Ishikawa (cell line): ENCODE data around the gene MRPL18.

Experiments
- CEBPB ChIP-seq: IDR thresholded peaks from 2 replicates; pipeline ENCODE4 v1.6.1; 2012
- CREB1 ChIP-seq: IDR thresholded peaks from 2 replicates; pipeline ENCODE4 v1.6.1; 2012; ENCODE audit warnings: low read depth
- EGR1 ChIP-seq: IDR thresholded peaks from 2 replicates; pipeline ENCODE4 v1.6.1; 2012
- EP300 ChIP-seq: IDR thresholded peaks from 2 replicates; pipeline ENCODE4 v1.6.1; 2012; ENCODE audit warnings: borderline replicate concordance
- FOXM1 ChIP-seq: IDR thresholded peaks from 2 replicates; pipeline ENCODE4 v1.6.1; 2012; ENCODE audit warnings: low read depth, borderline replicate concordance
- NFIC ChIP-seq: IDR thresholded peaks from 2 replicates; pipeline ENCODE4 v1.6.1; 2012
- RAD21 ChIP-seq: IDR thresholded peaks from 2 replicates; pipeline ENCODE4 v1.6.1; 2012; ENCODE audit warnings: low read depth
- TAF1 ChIP-seq: IDR thresholded peaks from 2 replicates; pipeline ENCODE4 v1.6.1; 2012; ENCODE audit warnings: low read depth, mild to moderate bottlenecking
- TCF12 ChIP-seq: IDR thresholded peaks from 2 replicates; pipeline ENCODE4 v1.6.1; 2012; ENCODE audit warnings: low read depth
- TEAD4 ChIP-seq: IDR thresholded peaks from 2 replicates; pipeline ENCODE4 v1.6.1; 2012
- USF1 ChIP-seq: IDR thresholded peaks from 2 replicates; pipeline ENCODE4 v1.6.1; 2012
- YY1 ChIP-seq: IDR thresholded peaks from 2 replicates; pipeline ENCODE4 v1.6.1; 2012; ENCODE audit warnings: low read depth
- ZBTB7A ChIP-seq: IDR thresholded peaks from 2 replicates; pipeline ENCODE4 v1.6.1; 2012; ENCODE audit warnings: low read depth
- TF ChIP-seq, protein P1 (sequence below): IDR thresholded peaks from 2 replicates; pipeline ENCODE4 v1.6.1; 2012
- TF ChIP-seq, protein P2 (sequence below): IDR thresholded peaks from 2 replicates; pipeline ENCODE4 v1.6.1; 2012; ENCODE audit warnings: low read depth, mild to moderate bottlenecking

Gene MRPL18

DNA sequence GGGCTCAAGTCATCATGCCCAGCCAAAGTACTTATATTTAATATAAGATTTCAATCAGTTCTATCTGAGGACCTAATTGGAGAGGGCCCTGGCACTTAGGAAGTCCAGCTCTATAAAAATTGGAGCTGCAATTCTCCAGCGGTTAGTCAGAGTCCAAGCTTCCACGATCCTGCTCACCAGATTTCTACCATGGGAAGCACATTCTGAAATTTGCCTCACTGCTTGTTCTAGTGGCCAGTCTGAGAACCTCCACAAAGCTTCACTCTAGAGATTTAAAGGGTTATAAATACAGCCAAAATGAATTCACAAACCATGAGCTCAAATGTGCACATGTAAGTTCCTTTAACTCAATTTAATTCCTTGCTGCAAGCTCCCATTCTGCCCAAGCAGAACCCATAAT lies 43.3 kb downstream of the MRPL18 start:
- TF ChIP-seq RAD21 (no peak), TEAD4 (no peak), EGR1 (no peak), ZBTB7A (no peak), CREB1 (no peak), TAF1 (no peak), FOXM1 (no peak), CEBPB (no peak), YY1 (no peak), NFIC (no peak), TCF12 (no peak), EP300 (no peak), USF1 (no peak)
- TF ChIP-seq, protein P1, sequence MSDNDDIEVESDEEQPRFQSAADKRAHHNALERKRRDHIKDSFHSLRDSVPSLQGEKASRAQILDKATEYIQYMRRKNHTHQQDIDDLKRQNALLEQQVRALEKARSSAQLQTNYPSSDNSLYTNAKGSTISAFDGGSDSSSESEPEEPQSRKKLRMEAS: no peak
- TF ChIP-seq, protein P2, sequence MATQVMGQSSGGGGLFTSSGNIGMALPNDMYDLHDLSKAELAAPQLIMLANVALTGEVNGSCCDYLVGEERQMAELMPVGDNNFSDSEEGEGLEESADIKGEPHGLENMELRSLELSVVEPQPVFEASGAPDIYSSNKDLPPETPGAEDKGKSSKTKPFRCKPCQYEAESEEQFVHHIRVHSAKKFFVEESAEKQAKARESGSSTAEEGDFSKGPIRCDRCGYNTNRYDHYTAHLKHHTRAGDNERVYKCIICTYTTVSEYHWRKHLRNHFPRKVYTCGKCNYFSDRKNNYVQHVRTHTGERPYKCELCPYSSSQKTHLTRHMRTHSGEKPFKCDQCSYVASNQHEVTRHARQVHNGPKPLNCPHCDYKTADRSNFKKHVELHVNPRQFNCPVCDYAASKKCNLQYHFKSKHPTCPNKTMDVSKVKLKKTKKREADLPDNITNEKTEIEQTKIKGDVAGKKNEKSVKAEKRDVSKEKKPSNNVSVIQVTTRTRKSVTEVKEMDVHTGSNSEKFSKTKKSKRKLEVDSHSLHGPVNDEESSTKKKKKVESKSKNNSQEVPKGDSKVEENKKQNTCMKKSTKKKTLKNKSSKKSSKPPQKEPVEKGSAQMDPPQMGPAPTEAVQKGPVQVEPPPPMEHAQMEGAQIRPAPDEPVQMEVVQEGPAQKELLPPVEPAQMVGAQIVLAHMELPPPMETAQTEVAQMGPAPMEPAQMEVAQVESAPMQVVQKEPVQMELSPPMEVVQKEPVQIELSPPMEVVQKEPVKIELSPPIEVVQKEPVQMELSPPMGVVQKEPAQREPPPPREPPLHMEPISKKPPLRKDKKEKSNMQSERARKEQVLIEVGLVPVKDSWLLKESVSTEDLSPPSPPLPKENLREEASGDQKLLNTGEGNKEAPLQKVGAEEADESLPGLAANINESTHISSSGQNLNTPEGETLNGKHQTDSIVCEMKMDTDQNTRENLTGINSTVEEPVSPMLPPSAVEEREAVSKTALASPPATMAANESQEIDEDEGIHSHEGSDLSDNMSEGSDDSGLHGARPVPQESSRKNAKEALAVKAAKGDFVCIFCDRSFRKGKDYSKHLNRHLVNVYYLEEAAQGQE: no peak

DNA sequence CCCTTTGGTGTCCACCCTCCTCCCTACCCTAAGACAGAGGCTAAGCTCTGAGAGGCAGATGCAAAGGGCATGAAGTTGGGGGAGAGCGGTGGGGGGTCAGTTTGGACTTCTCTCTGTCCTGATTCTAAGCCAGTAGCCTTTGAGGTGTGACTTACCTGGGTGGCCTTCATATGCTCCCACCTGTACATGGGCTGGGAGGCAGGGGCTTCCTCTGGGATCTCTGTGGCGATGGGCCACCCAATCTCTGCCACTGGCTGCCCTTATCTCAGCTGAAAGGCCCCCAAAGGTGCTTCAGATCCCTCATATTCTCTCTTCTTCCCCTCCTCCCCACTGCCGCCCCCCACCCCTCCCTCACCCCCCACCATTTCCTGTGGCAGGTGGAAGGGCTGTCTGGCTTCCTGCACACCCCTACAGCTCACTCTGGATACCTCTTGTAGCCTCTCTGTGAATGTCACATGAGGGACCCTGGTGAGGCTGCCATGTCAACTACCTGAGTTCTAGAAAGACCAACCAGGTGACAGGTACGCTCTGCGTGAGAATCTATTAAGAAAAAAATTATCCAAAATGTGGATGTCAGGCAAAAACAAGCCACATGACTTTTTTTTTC lies 43.8 kb downstream of the MRPL18 start:
- no peak for TF ChIP-seq USF1
- no peak for TF ChIP-seq RAD21
- no peak for TF ChIP-seq FOXM1
- TF ChIP-seq TEAD4: no peak
- no peak for TF ChIP-seq TCF12
- no peak for TF ChIP-seq YY1
- TF ChIP-seq CEBPB: no peak
- no peak for TF ChIP-seq CREB1
- TF ChIP-seq, protein P1: no peak
- TF ChIP-seq NFIC: no peak
- no peak for TF ChIP-seq TAF1
- TF ChIP-seq, protein P2: no peak
- no peak for TF ChIP-seq EP300
- TF ChIP-seq EGR1: no peak
- TF ChIP-seq ZBTB7A: no peak

- TF ChIP-seq, protein P2: no peak
- TF ChIP-seq NFIC: no peak
- TF ChIP-seq CREB1: no peak
- TF ChIP-seq YY1: no peak
- no peak for TF ChIP-seq ZBTB7A
- no peak for TF ChIP-seq RAD21
- no peak for TF ChIP-seq EP300
- TF ChIP-seq, protein P1: no peak
- no peak for TF ChIP-seq TEAD4
These were observed 46.6 kb downstream of the MRPL18 start for GRCh38 chr6:159836718-159837490.

DNA sequence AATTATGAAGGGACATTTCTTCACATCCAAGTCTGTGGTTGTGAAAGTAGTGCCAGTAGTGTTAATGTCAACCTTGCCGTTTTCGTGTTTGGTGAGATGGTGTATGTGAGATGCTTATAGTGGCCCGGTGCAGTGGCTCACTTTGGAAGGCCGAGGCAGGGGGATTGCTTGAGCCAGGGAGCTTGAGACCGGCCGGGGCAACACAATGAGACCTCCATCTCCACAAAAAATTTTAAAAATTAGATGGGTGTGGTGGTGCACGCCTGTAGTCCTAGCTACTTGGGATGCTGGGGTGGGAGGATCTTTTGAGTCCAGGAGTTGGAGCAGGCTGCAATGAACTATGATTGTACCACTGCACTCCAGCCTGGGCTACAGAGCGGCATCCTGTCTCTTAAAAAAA lies 47.2 kb downstream of the MRPL18 start:
- TF ChIP-seq CEBPB (no peak), ZBTB7A (no peak), FOXM1 (no peak), EP300 (no peak), CREB1 (no peak), NFIC (no peak), EGR1 (no peak), TCF12 (no peak)
- TF ChIP-seq, protein P2: no peak
